Activated T-helper 1 cell treated with anti-CD3 and anti-CD28 coated beads, Interleukin-12 subunit alpha, Interleukin-12 subunit beta, Interleukin-2, Interleukin-4 antibody, amounts not matched to agents 30 ng/mL and 10 ng/mL and 1 ng/mL, durations not matched to agents 14 hours and 24 hours and 36 hours (primary cell): ENCODE results near the gene CLSTN2. TPM values are rescaled to one million over a fixed set of nuclear protein-coding genes. Genes with fewer than 3 reads are reported as not detected.

Experiments
- DNase-seq: peaks from one replicate; pipeline ENCODE4 v3.0.0; 2021; ENCODE audit warnings: low spot score
- H3K27ac Mint-ChIP-seq: one replicate; pipeline ENCODE4 v1.8.0; 2021; ENCODE audit warnings: mild to moderate bottlenecking, mixed read lengths
- H3K27me3 Mint-ChIP-seq: one replicate; pipeline ENCODE4 v1.8.0; 2022; ENCODE audit warnings: mild to moderate bottlenecking, moderate library complexity, mixed read lengths; ENCODE audit not compliant: insufficient read depth
- H3K36me3 Mint-ChIP-seq: one replicate; pipeline ENCODE4 v1.8.0; 2021; ENCODE audit warnings: low read depth, mixed read lengths
- H3K4me1 Mint-ChIP-seq: one replicate; pipeline ENCODE4 v1.8.0; 2021; ENCODE audit warnings: low read depth, mixed read lengths
- H3K4me3 Mint-ChIP-seq: one replicate; pipeline ENCODE4 v1.8.0; 2021; ENCODE audit warnings: mild to moderate bottlenecking, moderate library complexity, mixed read lengths
- H3K9me3 Mint-ChIP-seq: one replicate; pipeline ENCODE4 v1.8.0; 2021; ENCODE audit warnings: mixed read lengths
- intact Hi-C: fragments of 100-400 bp; cut with micrococcal nuclease; formaldehyde crosslinking; loops from one replicate; pipeline ENCODE4 v1.15.1; 2024
- total RNA-seq: library from RNA; stranded (reverse); gene quantifications from 2 replicates; pipeline ENCODE4 v1.2.3, GENCODE V29; 2022

The CLSTN2 gene
- total RNA-seq, 1 donor from 2014 or later, result not detected

- H3K9me3 Mint-ChIP-seq, result no peaks in the 10 kb centered on the region
- intact Hi-C loops, result no loop called here
- H3K27me3 Mint-ChIP-seq, result no peaks in the 10 kb centered on the region
- no peak overlapping the region for H3K27ac Mint-ChIP-seq
- H3K4me1 Mint-ChIP-seq, result no peaks in the 10 kb centered on the region
- no peak overlapping the region for H3K4me3 Mint-ChIP-seq
- no peak for DNase-seq
- H3K36me3 Mint-ChIP-seq, result no peaks in the 10 kb centered on the region
Observed at GRCh38 chr3:139948898-139949297, 13.9 kb downstream of the CLSTN2 start.

GRCh38 chr3:139953131-139953910, 18.3 kb downstream of the CLSTN2 start:
- Mint-ChIP-seq H3K4me3 (no peak overlapping the region), H3K27ac (no peak overlapping the region), H3K4me1 (no peaks in the 10 kb centered on the region), H3K9me3 (no peaks in the 10 kb centered on the region), H3K27me3 (no peaks in the 10 kb centered on the region), H3K36me3 (no peaks in the 10 kb centered on the region)
- intact Hi-C loops, result no loop called here
- no peak for DNase-seq

GRCh38 chr3:139954146-139954860, 19.3 kb downstream of the CLSTN2 start:
- no peak for DNase-seq
- Mint-ChIP-seq H3K27me3 (no peaks in the 10 kb centered on the region), H3K4me3 (no peak overlapping the region), H3K27ac (no peak overlapping the region), H3K9me3 (no peaks in the 10 kb centered on the region), H3K36me3 (no peaks in the 10 kb centered on the region), H3K4me1 (no peaks in the 10 kb centered on the region)
- intact Hi-C loops, result no loop called here

DNA sequence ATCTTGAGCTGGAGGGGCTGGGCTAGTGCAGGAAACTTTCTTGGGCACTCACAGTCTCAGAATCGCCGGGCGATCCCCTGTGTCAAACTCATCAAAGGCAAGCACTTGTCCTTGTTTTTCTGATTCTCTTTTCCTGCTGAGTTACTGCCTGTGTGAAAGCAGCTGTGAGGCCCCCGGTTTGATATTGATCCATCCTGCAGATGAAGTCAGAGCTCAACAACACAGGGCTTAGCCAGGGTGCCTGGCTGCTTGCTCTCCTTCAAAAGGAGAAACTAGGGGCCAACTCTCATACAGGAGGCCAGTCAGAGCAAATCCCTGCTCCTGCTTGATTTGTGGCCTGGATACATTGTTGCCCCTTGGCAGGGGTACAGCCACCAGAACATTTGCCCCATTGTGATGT, 22.9 kb downstream of the CLSTN2 start:
- Mint-ChIP-seq H3K36me3 (no peaks in the 10 kb centered on the region), H3K27ac (no peak overlapping the region), H3K9me3 (no peaks in the 10 kb centered on the region), H3K27me3 (peaks cover 2% of the 10 kb centered on the region), H3K4me1 (no peaks in the 10 kb centered on the region), H3K4me3 (no peak overlapping the region)
- no peak for DNase-seq
- intact Hi-C loops, result no loop called here

GRCh38 chr3:139969386-139969785, 34.4 kb downstream of the CLSTN2 start:
- H3K27me3 Mint-ChIP-seq, result no peaks in the 10 kb centered on the region

DNA sequence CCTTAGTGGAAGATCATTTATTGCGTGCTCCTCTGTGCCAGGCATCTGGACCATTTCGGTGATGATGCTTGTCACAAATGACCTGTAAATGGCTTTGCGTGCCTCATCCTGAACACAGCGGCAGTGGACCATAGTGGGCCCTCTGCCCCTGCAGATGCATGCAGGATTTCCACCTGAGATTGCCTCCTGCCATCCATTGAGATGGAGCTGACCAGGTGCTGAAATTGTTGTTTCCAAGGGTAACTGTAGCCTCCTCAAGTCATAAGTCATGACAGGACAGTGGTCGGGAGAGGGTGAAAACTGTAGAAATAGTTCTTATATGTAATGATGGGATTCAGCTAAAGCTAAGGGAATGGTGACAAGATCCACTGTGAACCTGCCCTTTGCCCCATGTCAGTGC, 35.5 kb downstream of the CLSTN2 start:
- no peaks in the 10 kb centered on the region for H3K27me3 Mint-ChIP-seq
- H3K27ac Mint-ChIP-seq, result no peak overlapping the region
- intact Hi-C loops, result no loop called here
- DNase-seq, result no peak
- no peak overlapping the region for H3K4me3 Mint-ChIP-seq
- H3K4me1 Mint-ChIP-seq, result no peaks in the 10 kb centered on the region
- no peaks in the 10 kb centered on the region for H3K36me3 Mint-ChIP-seq
- H3K9me3 Mint-ChIP-seq, result no peaks in the 10 kb centered on the region

More at GRCh38 chr3:139969386-139969785, 34.4 kb downstream of the CLSTN2 start:
- Mint-ChIP-seq H3K9me3 (no peaks in the 10 kb centered on the region), H3K36me3 (no peaks in the 10 kb centered on the region), H3K4me3 (no peak overlapping the region), H3K4me1 (no peaks in the 10 kb centered on the region), H3K27ac (no peak overlapping the region)
- intact Hi-C loops, result no loop called here
- DNase-seq, result no peak

- no peak overlapping the region for H3K4me3 Mint-ChIP-seq
- no peaks in the 10 kb centered on the region for H3K27me3 Mint-ChIP-seq
- intact Hi-C loops, result no loop called here
- H3K27ac Mint-ChIP-seq, result no peak overlapping the region
- DNase-seq, result no peak
- no peaks in the 10 kb centered on the region for H3K4me1 Mint-ChIP-seq
- H3K9me3 Mint-ChIP-seq, result no peaks in the 10 kb centered on the region
- no peaks in the 10 kb centered on the region for H3K36me3 Mint-ChIP-seq
Observed at GRCh38 chr3:139974809-139975425, 39.9 kb downstream of the CLSTN2 start.

DNA sequence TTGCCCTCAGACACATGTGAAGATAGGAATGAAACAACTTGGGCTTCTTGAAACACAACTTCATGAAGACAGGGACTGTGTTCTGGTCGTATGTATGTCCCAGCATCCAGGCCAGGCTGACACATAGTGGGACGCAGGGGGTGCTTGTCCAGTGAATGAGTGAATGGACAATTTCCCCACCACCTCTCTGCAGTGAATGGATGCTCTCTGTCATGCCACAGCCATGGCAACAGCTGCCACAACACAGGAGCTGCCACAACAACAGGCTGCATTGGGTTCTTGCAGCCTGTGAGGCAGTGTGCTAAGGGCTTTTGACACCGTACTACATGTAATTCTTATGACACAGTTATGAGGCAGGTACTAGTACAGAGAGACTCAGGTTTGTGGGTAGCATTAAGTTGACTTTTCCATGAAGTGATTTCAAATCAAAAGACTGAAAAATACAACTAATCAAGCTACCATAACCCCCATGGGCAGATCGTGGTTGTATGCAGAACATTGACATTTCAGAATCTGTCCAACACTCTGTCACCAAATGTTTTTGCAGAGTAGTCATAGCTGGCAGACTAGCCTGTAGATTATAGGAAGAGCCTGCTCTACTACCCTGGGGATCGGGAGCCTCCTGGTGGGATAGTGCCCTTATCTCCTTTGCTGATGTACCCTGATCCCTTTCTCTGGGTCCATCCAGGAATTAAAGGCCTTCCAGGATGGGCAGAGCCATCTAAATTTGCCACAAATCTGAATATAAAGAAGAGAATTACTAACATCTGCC, 40.8 kb downstream of the CLSTN2 start:
- no peaks in the 10 kb centered on the region for H3K36me3 Mint-ChIP-seq
- H3K27me3 Mint-ChIP-seq, result no peaks in the 10 kb centered on the region
- no peaks in the 10 kb centered on the region for H3K4me1 Mint-ChIP-seq
- H3K9me3 Mint-ChIP-seq, result no peaks in the 10 kb centered on the region
- intact Hi-C loops, result no loop called here
- H3K27ac Mint-ChIP-seq, result no peak overlapping the region
- no peak overlapping the region for H3K4me3 Mint-ChIP-seq
- no peak for DNase-seq

DNA sequence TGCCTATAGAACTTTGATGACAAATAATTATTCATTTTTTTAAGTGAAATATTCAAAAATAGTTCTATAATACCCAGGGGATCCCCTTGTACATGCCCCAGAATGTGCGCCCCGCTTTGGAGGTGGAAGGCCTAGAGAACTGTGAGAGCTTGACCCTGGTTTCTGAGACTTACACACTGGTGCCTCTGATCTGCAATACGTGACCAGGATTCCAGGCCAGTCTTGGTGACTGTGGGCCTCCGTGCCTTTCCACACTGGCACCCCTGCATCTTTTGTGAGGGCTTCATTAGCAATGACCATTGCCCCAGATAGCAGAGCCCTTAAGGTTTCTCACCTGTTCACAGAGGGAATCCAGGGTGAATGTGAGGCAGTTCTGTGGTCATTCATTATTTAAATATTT, 44.0 kb downstream of the CLSTN2 start:
- Mint-ChIP-seq H3K36me3 (no peaks in the 10 kb centered on the region), H3K4me3 (no peak overlapping the region), H3K27ac (no peak overlapping the region), H3K4me1 (no peaks in the 10 kb centered on the region), H3K27me3 (no peaks in the 10 kb centered on the region), H3K9me3 (no peaks in the 10 kb centered on the region)
- DNase-seq, result no peak
- intact Hi-C loops, result no loop called here

- Mint-ChIP-seq H3K27me3 (no peaks in the 10 kb centered on the region), H3K27ac (no peak overlapping the region), H3K36me3 (no peaks in the 10 kb centered on the region), H3K4me3 (no peak overlapping the region), H3K4me1 (no peaks in the 10 kb centered on the region), H3K9me3 (no peaks in the 10 kb centered on the region)
- no peak for DNase-seq
- intact Hi-C loops, result no loop called here
Observed at GRCh38 chr3:139979991-139980390, 45.0 kb downstream of the CLSTN2 start.

GRCh38 chr3:139982404-139982803, 47.4 kb downstream of the CLSTN2 start:
- Mint-ChIP-seq H3K9me3 (no peaks in the 10 kb centered on the region), H3K36me3 (no peaks in the 10 kb centered on the region), H3K4me1 (no peaks in the 10 kb centered on the region), H3K4me3 (no peak overlapping the region), H3K27me3 (no peaks in the 10 kb centered on the region), H3K27ac (no peak overlapping the region)
- DNase-seq, result no peak
- intact Hi-C loops, result no loop called here

GRCh38 chr3:139985576-139985975, 50.6 kb downstream of the CLSTN2 start:
- Mint-ChIP-seq H3K27me3 (peaks cover 2% of the 10 kb centered on the region), H3K36me3 (no peaks in the 10 kb centered on the region), H3K27ac (no peak overlapping the region), H3K9me3 (no peaks in the 10 kb centered on the region), H3K4me1 (no peaks in the 10 kb centered on the region), H3K4me3 (no peak overlapping the region)
- no peak for DNase-seq
- intact Hi-C loops, result no loop called here

DNA sequence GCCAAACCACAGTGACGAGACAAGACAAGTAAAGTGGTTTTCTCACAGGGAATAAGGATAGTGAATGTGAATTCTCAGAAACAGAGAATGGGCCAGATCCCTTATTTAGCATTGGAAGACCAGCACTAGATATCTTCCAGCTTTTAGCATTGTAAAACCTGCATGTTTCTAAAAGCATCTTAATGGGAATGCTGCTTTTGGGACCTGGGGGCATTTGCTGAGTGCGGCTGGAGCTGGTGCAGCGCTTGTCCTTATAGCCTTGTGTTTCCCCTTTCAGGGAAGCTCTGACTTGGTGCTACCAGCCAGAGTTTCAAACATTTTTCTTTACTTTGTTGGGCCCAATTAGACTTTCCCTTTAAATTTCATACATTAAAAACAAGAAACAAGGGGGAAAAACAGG, 52.9 kb downstream of the CLSTN2 start:
- no peak overlapping the region for H3K27ac Mint-ChIP-seq
- H3K9me3 Mint-ChIP-seq, result no peaks in the 10 kb centered on the region
- DNase-seq, result no peak
- no peaks in the 10 kb centered on the region for H3K4me1 Mint-ChIP-seq
- H3K27me3 Mint-ChIP-seq, result peaks cover 2% of the 10 kb centered on the region
- H3K4me3 Mint-ChIP-seq, result no peak overlapping the region
- intact Hi-C loops, result no loop called here
- H3K36me3 Mint-ChIP-seq, result no peaks in the 10 kb centered on the region
